Esophagus squamous epithelium (tissue), 4 donors: ENCODE measurements around the gene RNF187.

ENCODE experiments used
- POLR2A ChIP-seq, 4 donors: fragments of 450-650 bp; IDR thresholded peaks; one replicate each; pipeline ENCODE4 v1.6.1; 2017; ENCODE audit warnings: antibody characterized with exemption in 4 of 4, mild to moderate bottlenecking in 4 of 4, moderate library complexity in 3 of 4
- TF ChIP-seq, protein P1 (sequence below), 6 experiments: fragments of 450-650 bp in 4 of 6; fragments of 200-600 bp in 2 of 6; sonication (generic) in 2 of 6; IDR thresholded peaks; one replicate each; pipeline ENCODE4 v1.5.1; 2016 to 2019; ENCODE audit warnings: antibody characterized with exemption in 6 of 6, mild to moderate bottlenecking in 4 of 6, moderate library complexity in 4 of 6

DNA sequence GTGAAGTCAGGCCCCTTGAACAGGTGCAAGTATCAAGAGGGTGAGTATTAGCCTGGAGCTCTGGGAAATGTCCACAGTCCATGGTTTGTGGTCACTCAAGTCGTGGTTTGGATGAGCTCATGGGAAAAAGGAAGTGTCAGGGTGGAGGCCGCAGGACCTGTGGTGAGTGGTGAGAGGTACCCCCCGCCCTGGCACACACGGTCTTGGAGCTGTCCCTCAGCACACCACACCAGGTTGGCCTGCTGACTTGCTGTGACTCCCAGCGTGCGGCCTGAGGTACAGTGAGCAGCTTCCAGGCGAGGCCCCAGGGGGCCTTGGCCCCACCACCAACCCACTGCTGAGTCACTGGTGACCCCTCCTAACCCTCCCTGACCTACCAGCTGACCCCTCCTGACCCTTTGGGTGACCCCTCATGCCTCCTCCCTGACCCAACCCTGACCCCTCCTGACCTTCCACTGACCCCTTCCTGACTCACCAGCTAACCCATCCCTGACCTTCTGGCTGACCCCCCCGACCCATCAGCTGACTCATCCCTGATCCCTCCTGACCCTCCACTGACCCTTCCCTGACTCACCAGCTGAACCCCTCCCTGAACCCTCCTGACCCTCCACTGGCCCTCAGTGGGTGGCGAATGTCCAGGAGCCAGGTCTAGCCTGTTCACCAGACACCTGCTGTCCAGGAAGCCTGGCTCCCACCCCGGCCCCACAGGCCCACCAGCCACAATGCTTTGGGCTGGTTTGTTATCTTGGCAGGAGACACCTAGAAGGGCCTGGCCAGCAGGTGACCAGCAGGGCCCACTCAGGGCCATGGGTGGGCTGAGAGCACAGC is 34.8 kb upstream of the RNF187 start:
- TF ChIP-seq POLR2A (IDR thresholded peaks at IDR 0.05) = no peak
- TF ChIP-seq, protein P1, sequence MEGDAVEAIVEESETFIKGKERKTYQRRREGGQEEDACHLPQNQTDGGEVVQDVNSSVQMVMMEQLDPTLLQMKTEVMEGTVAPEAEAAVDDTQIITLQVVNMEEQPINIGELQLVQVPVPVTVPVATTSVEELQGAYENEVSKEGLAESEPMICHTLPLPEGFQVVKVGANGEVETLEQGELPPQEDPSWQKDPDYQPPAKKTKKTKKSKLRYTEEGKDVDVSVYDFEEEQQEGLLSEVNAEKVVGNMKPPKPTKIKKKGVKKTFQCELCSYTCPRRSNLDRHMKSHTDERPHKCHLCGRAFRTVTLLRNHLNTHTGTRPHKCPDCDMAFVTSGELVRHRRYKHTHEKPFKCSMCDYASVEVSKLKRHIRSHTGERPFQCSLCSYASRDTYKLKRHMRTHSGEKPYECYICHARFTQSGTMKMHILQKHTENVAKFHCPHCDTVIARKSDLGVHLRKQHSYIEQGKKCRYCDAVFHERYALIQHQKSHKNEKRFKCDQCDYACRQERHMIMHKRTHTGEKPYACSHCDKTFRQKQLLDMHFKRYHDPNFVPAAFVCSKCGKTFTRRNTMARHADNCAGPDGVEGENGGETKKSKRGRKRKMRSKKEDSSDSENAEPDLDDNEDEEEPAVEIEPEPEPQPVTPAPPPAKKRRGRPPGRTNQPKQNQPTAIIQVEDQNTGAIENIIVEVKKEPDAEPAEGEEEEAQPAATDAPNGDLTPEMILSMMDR (IDR thresholded peaks at IDR 0.05) = no peak
